Stimulated activated effector memory CD8-positive, alpha-beta T cell treated with anti-CD3 and anti-CD28 coated beads, Interleukin-12 subunit alpha, Interleukin-12 subunit beta, amount 100 ng/mL, for 72 hours (primary cell): ENCODE results near the gene CLCNKB.
"Not testable (repeated sequence)": the region's sequence is repeated elsewhere in the genome, so short reads cannot be mapped to it uniquely, and the experiment has no call there.

ENCODE experiments used
- ATAC-seq: fragments of 150-1000 bp; cut with Tn5 transposase; 2 replicates; pipeline ENCODE4 v1.10.0; 2021
- DNase-seq, 2 donors: peaks; one replicate each; pipeline ENCODE4 v3.0.0; 2021 to 2022; ENCODE audit warnings: low spot score in 2 of 2
- H3K27ac Mint-ChIP-seq: one replicate; pipeline ENCODE4 v1.8.0; 2022; ENCODE audit warnings: mild to moderate bottlenecking, mixed read lengths
- H3K36me3 Mint-ChIP-seq: one replicate; pipeline ENCODE4 v1.8.0; 2022; ENCODE audit warnings: mild to moderate bottlenecking, mixed read lengths
- H3K4me1 Mint-ChIP-seq: one replicate; pipeline ENCODE4 v1.8.0; 2022; ENCODE audit warnings: mixed read lengths
- H3K4me3 Mint-ChIP-seq: one replicate; pipeline ENCODE4 v1.8.0; 2022; ENCODE audit warnings: mild to moderate bottlenecking, mixed read lengths
- H3K9me3 Mint-ChIP-seq: one replicate; pipeline ENCODE4 v1.8.0; 2022; ENCODE audit warnings: mixed read lengths

CLCNKB gene

GRCh38 chr1:16020325-16020724 lies 23.3 kb upstream of the CLCNKB start:
- H3K4me1 Mint-ChIP-seq = peaks cover 6% of the 10 kb centered on the region
- ATAC-seq = no peak

GRCh38 chr1:16020878-16021277 lies 22.7 kb upstream of the CLCNKB start:
- not testable (repeated sequence) for H3K4me1 Mint-ChIP-seq, H3K9me3 Mint-ChIP-seq, H3K27ac Mint-ChIP-seq

More at GRCh38 chr1:16020325-16020724, 23.3 kb upstream of the CLCNKB start:
- Mint-ChIP-seq H3K9me3 (no peaks in the 10 kb centered on the region), H3K4me3 (no peak overlapping the region), H3K27ac (no peak overlapping the region), H3K36me3 (no peaks in the 10 kb centered on the region)
- DNase-seq = no peak

GRCh38 chr1:16021681-16022080 lies 21.9 kb upstream of the CLCNKB start, which contains the start of gene CLCNKA:
CLCNKA (plus strand) TSS chr1:16022036; CDS start chr1:16022620, 584 bp downstream.
- Mint-ChIP-seq H3K4me3 (no peak within 1 kb of the TSS), H3K9me3 (no peaks in the 10 kb centered on the region), H3K4me1 (no peaks in the 10 kb centered on the region), H3K36me3 (no peaks in the 10 kb centered on the region), H3K27ac (no peak within 1 kb of the TSS)
- DNase-seq (no peak), ATAC-seq (no peak)

More at GRCh38 chr1:16020878-16021277, 22.7 kb upstream of the CLCNKB start:
- not testable (repeated sequence) for H3K4me3 Mint-ChIP-seq, ATAC-seq, H3K36me3 Mint-ChIP-seq, DNase-seq

- H3K36me3 Mint-ChIP-seq = no peaks in the 10 kb centered on the region
- no peaks in the 10 kb centered on the region for H3K9me3 Mint-ChIP-seq
- no peaks in the 10 kb centered on the region for H3K4me1 Mint-ChIP-seq
- no peak overlapping the region for H3K27ac Mint-ChIP-seq
- ATAC-seq (no peak), DNase-seq (no peak)
- no peak overlapping the region for H3K4me3 Mint-ChIP-seq
Measured at GRCh38 chr1:16022393-16022792, 21.2 kb upstream of the CLCNKB start.

GRCh38 chr1:16023050-16023653 lies 20.4 kb upstream of the CLCNKB start:
- H3K9me3 Mint-ChIP-seq = no peaks in the 10 kb centered on the region
- H3K4me1 Mint-ChIP-seq = peaks cover 5% of the 10 kb centered on the region
- H3K27ac Mint-ChIP-seq = no peak overlapping the region
- ATAC-seq = peak; percentile 3
- DNase-seq = no peak
- no peaks in the 10 kb centered on the region for H3K36me3 Mint-ChIP-seq
- H3K4me3 Mint-ChIP-seq = no peak overlapping the region

GRCh38 chr1:16026302-16026701 lies 17.3 kb upstream of the CLCNKB start:
- not testable (repeated sequence) for H3K27ac Mint-ChIP-seq, DNase-seq, H3K36me3 Mint-ChIP-seq, H3K9me3 Mint-ChIP-seq, H3K4me3 Mint-ChIP-seq, ATAC-seq
- H3K4me1 Mint-ChIP-seq = peaks cover 11% of the 10 kb centered on the region

- Mint-ChIP-seq H3K4me1 (peaks cover 11% of the 10 kb centered on the region), H3K4me3 (peak overlapping the region; percentile 9), H3K9me3 (no peaks in the 10 kb centered on the region), H3K27ac (no peak overlapping the region), H3K36me3 (no peaks in the 10 kb centered on the region)
- DNase-seq (no peak), ATAC-seq (peak; percentile 3)
Measured at GRCh38 chr1:16026723-16027484, 16.7 kb upstream of the CLCNKB start.

GRCh38 chr1:16028237-16029002 lies 15.2 kb upstream of the CLCNKB start:
- no peak overlapping the region for H3K27ac Mint-ChIP-seq
- no peaks in the 10 kb centered on the region for H3K9me3 Mint-ChIP-seq
- ATAC-seq (no peak), DNase-seq (no peak)
- no peaks in the 10 kb centered on the region for H3K36me3 Mint-ChIP-seq
- H3K4me3 Mint-ChIP-seq = no peak overlapping the region
- H3K4me1 Mint-ChIP-seq = peaks cover 16% of the 10 kb centered on the region

- peaks cover 16% of the 10 kb centered on the region for H3K4me1 Mint-ChIP-seq
- not testable (repeated sequence) for DNase-seq, ATAC-seq, H3K27ac Mint-ChIP-seq, H3K4me3 Mint-ChIP-seq, H3K36me3 Mint-ChIP-seq, H3K9me3 Mint-ChIP-seq
Measured at GRCh38 chr1:16029003-16029268, 14.6 kb upstream of the CLCNKB start.

GRCh38 chr1:16029288-16029687 lies 14.3 kb upstream of the CLCNKB start:
- Mint-ChIP-seq H3K36me3 (no peaks in the 10 kb centered on the region), H3K27ac (no peak overlapping the region), H3K4me1 (peaks cover 16% of the 10 kb centered on the region), H3K9me3 (no peaks in the 10 kb centered on the region), H3K4me3 (no peak overlapping the region)
- no peak for ATAC-seq
- DNase-seq = no peak

- H3K9me3 Mint-ChIP-seq = no peaks in the 10 kb centered on the region
- no peaks in the 10 kb centered on the region for H3K36me3 Mint-ChIP-seq
- no peak for ATAC-seq
- H3K4me3 Mint-ChIP-seq = no peak overlapping the region
- H3K4me1 Mint-ChIP-seq = peaks cover 16% of the 10 kb centered on the region
- no peak for DNase-seq
- no peak overlapping the region for H3K27ac Mint-ChIP-seq
Measured at GRCh38 chr1:16031551-16031950, 12.0 kb upstream of the CLCNKB start.

GRCh38 chr1:16032388-16033102 lies 11.0 kb upstream of the CLCNKB start:
- H3K9me3 Mint-ChIP-seq = no peaks in the 10 kb centered on the region
- H3K4me3 Mint-ChIP-seq = no peak overlapping the region
- H3K4me1 Mint-ChIP-seq = peaks cover 16% of the 10 kb centered on the region
- no peaks in the 10 kb centered on the region for H3K36me3 Mint-ChIP-seq
- ATAC-seq = peak; percentile 71
- peak; percentile 42 to 77 for DNase-seq
- no peak overlapping the region for H3K27ac Mint-ChIP-seq

- not testable (repeated sequence) for ATAC-seq, H3K4me3 Mint-ChIP-seq, DNase-seq, H3K27ac Mint-ChIP-seq, H3K9me3 Mint-ChIP-seq, H3K36me3 Mint-ChIP-seq
- H3K4me1 Mint-ChIP-seq = peaks cover 12% of the 10 kb centered on the region
Measured at GRCh38 chr1:16033103-16033632, 10.4 kb upstream of the CLCNKB start.

- H3K9me3 Mint-ChIP-seq, ATAC-seq, H3K36me3 Mint-ChIP-seq, H3K27ac Mint-ChIP-seq, H3K4me1 Mint-ChIP-seq, DNase-seq, H3K4me3 Mint-ChIP-seq: not testable (repeated sequence)
Measured at GRCh38 chr1:16036461-16036860, 7.1 kb upstream of the CLCNKB start.

- no peak for ATAC-seq
- no peak for DNase-seq
- Mint-ChIP-seq H3K4me3 (no peak overlapping the region), H3K4me1 (no peaks in the 10 kb centered on the region), H3K27ac (no peak overlapping the region), H3K9me3 (no peaks in the 10 kb centered on the region), H3K36me3 (no peaks in the 10 kb centered on the region)
Measured at GRCh38 chr1:16038620-16038912, 5.0 kb upstream of the CLCNKB start.
